A549 (cell line): Measurements from ENCODE around the gene KCNIP4. TPM values are rescaled to one million over a fixed set of nuclear protein-coding genes. Genes with fewer than 3 reads are reported as not detected.

Source experiments
- ATAC-seq, 2 experiments: fragments of 200-7000 bp in 1 of 2; fragments of >200 bp in 1 of 2; cut with Nextera tagmentation in 1 of 2; cut with Tn5 transposase in 1 of 2; 3 replicates each; pipeline versions ENCODE4 v1.8.0 to v1.9.1; 2018 to 2020; ENCODE audit warnings: mild to moderate bottlenecking in 1 of 2, moderate library complexity in 1 of 2
- CTCF ChIA-PET: fragments of 300-600 bp; sonication (Branson Sonifier 250); formaldehyde crosslinking; extraction: SDS; loops from one replicate; lab custom pipeline; 2021; ENCODE audit warnings: antibody characterized with exemption, inconsistent platforms; lab: Yijun Ruan, JAX
- POLR2A ChIA-PET: fragments of 350-600 bp; formaldehyde crosslinking; extraction: SDS; loops from one replicate; lab custom pipeline; 2021; ENCODE audit warnings: antibody characterized with exemption, inconsistent platforms; lab: Yijun Ruan, JAX
- DNase-seq, 2 experiments: peaks; one replicate each; pipeline versions ENCODE4 v3.0.0 to v3.0.0-alpha.2; 2011 to 2016; ENCODE audit warnings: low read depth in 1 of 2, low spot score in 1 of 2
- FAIRE-seq: peaks from 2 replicates; lab custom pipeline; 2011; peaks lifted over from hg19 to GRCh38; lab: Jason Lieb, UNC
- H3K27ac ChIP-seq, 2 experiments: fragments of >200 bp; sonication (Bioruptor Twin); formaldehyde crosslinking; 3 replicates each; pipeline ENCODE4 v1.5.1; 2016 to 2017
- H3K4me1 ChIP-seq: fragments of >200 bp; sonication (Bioruptor Twin); formaldehyde crosslinking; 3 replicates; pipeline ENCODE4 v1.6.1; 2016
- H3K4me2 ChIP-seq: fragments of >200 bp; sonication (Bioruptor Twin); formaldehyde crosslinking; 3 replicates; pipeline ENCODE4 v1.6.1; 2016
- H3K4me3 ChIP-seq: fragments of >200 bp; sonication (Bioruptor Twin); formaldehyde crosslinking; 3 replicates; pipeline ENCODE4 v1.5.1; 2016
- H3K9me3 ChIP-seq: fragments of >200 bp; sonication (Bioruptor Twin); formaldehyde crosslinking; 3 replicates; pipeline ENCODE4 v1.6.1; 2016
- ATOH8 ChIP-seq: fragments of 250-450 bp; sonication (Bioruptor Pico); IDR thresholded peaks from 2 replicates; pipeline ENCODE4 v1.5.0; 2020; ENCODE audit warnings: low read depth, mild to moderate bottlenecking, moderate library complexity
- BCL3 ChIP-seq: fragments of >200 bp; sonication (Bioruptor Twin); formaldehyde crosslinking; IDR thresholded peaks from 3 replicates; pipeline ENCODE4 v1.6.1; 2016
- BHLHE40 ChIP-seq: IDR thresholded peaks from 2 replicates; pipeline ENCODE4 v1.6.1; 2012; ENCODE audit warnings: low read depth, low read length, inconsistent platforms
- CBX2 ChIP-seq: fragments of 200-600 bp; sonication (generic); IDR thresholded peaks from 2 replicates; pipeline ENCODE4 v1.6.1; 2016; ENCODE audit warnings: low read depth, mild to moderate bottlenecking, borderline replicate concordance
- CTCF ChIP-seq: fragments of >200 bp; sonication (Bioruptor Twin); formaldehyde crosslinking; IDR thresholded peaks from 3 replicates; pipeline ENCODE4 v1.5.1; 2016
- E2F6 ChIP-seq: IDR thresholded peaks from 2 replicates; pipeline ENCODE4 v1.6.1; 2012; ENCODE audit warnings: low read depth, borderline replicate concordance
- EHF ChIP-seq: fragments of 250-450 bp; sonication (Bioruptor Pico); IDR thresholded peaks from 2 replicates; pipeline ENCODE4 v1.5.0; 2020; ENCODE audit warnings: mild to moderate bottlenecking
- EP300 ChIP-seq, 2 experiments: fragments of >200 bp; sonication (Bioruptor Twin); formaldehyde crosslinking; IDR thresholded peaks; 2 replicates in 1 of 2; 3 replicates in 1 of 2; pipeline ENCODE4 v1.6.1; 2016 to 2017
- ESRRA ChIP-seq: fragments of 150-350 bp; IDR thresholded peaks from 2 replicates; pipeline ENCODE4 v1.6.1; 2014; ENCODE audit warnings: mild to moderate bottlenecking, low read length, borderline replicate concordance
- FOSB ChIP-seq: fragments of 250-450 bp; sonication (Bioruptor Pico); IDR thresholded peaks from 2 replicates; pipeline ENCODE4 v1.5.0; 2020; ENCODE audit warnings: mild to moderate bottlenecking, moderate library complexity
- FOSL2 ChIP-seq, 2 experiments: fragments of 450-650 bp in 1 of 2; fragments of >200 bp in 1 of 2; sonication (Bioruptor Twin) in 1 of 2; formaldehyde crosslinking; IDR thresholded peaks; 2 replicates each; pipeline versions ENCODE4 v1.5.0 to v1.6.1; 2016 to 2020; ENCODE audit warnings: mild to moderate bottlenecking in 1 of 2, moderate library complexity in 1 of 2
- HDAC2 ChIP-seq: fragments of 200-600 bp; sonication (generic); IDR thresholded peaks from 2 replicates; pipeline ENCODE4 v1.6.1; 2016
- HEYL ChIP-seq: fragments of 250-450 bp; sonication (Bioruptor Pico); IDR thresholded peaks from 2 replicates; pipeline ENCODE4 v1.8.0; 2021; ENCODE audit warnings: mild to moderate bottlenecking, moderate library complexity
- HOXA7 ChIP-seq: fragments of 250-450 bp; sonication (Bioruptor Pico); IDR thresholded peaks from 2 replicates; pipeline ENCODE4 v1.5.0; 2020; ENCODE audit warnings: mild to moderate bottlenecking, moderate library complexity
- JUNB ChIP-seq: fragments of >200 bp; sonication (Bioruptor Twin); formaldehyde crosslinking; IDR thresholded peaks from 2 replicates; pipeline ENCODE4 v1.6.1; 2016
- MYC ChIP-seq: IDR thresholded peaks from 2 replicates; pipeline ENCODE4 v1.6.1; 2012; ENCODE audit warnings: mild to moderate bottlenecking, inconsistent platforms, low read length, improper control_type of control experiment, borderline replicate concordance
- NFE2L2 ChIP-seq: fragments of 150-350 bp; conservative IDR thresholded peaks from 2 replicates; pipeline ENCODE4 v1.6.1; 2014; ENCODE audit warnings: low read length
- POLR2A ChIP-seq: IDR thresholded peaks from 2 replicates; pipeline ENCODE4 v1.6.1; 2012; ENCODE audit warnings: mild to moderate bottlenecking, low read length
- RARB ChIP-seq: fragments of 250-450 bp; sonication (Bioruptor Pico); IDR thresholded peaks from 2 replicates; pipeline ENCODE4 v1.8.0; 2021; ENCODE audit warnings: mild to moderate bottlenecking, moderate library complexity
- RCOR1 ChIP-seq: fragments of 150-350 bp; IDR thresholded peaks from 2 replicates; pipeline ENCODE4 v1.6.1; 2014; ENCODE audit warnings: antibody characterized with exemption, low read length, low read depth
- SREBF2 ChIP-seq: fragments of 450-650 bp; IDR thresholded peaks from 2 replicates; pipeline ENCODE4 v1.6.1; 2014; ENCODE audit warnings: mild to moderate bottlenecking, moderate library complexity
- USF2 ChIP-seq: fragments of 450-650 bp; IDR thresholded peaks from 2 replicates; pipeline ENCODE4 v1.6.1; 2014; ENCODE audit warnings: antibody characterized with exemption
- ZNF302 ChIP-seq: fragments of 250-450 bp; sonication (Bioruptor Pico); IDR thresholded peaks from 2 replicates; pipeline ENCODE4 v1.9.0; 2021; ENCODE audit warnings: inconsistent platforms, mild to moderate bottlenecking, moderate library complexity
- ZSCAN20 ChIP-seq: fragments of 250-450 bp; sonication (Bioruptor Pico); IDR thresholded peaks from 2 replicates; pipeline ENCODE4 v1.8.0; 2022; ENCODE audit warnings: mild to moderate bottlenecking, moderate library complexity
- WGBS: methylation state at CpG from one replicate; pipeline ENCODE4 v1.1.6; 2017; ENCODE audit errors: missing lambda C conversion rate; 5-methylcytosine and 5-hydroxymethylcytosine counted together
- polyA plus RNA-seq, 4 experiments: library from polyadenylated mRNA; depleted of rRNA in 3 of 4; stranded (reverse); fragments of >200 nt; fragmentation: RNase III in 1 of 4; extraction: RNeasy Plus Mini Kit Qiagen cat#74134 plus additional on column Dnase treatment in 1 of 4; gene quantifications; 2 replicates in 3 of 4; 3 replicates in 1 of 4; pipeline ENCODE4 v1.2.3, GENCODE V29; 2011 to 2017

Gene KCNIP4
- polyA plus RNA-seq, 2 of the 4 experiments (the other 2 are of a cell fraction) = not detected

GRCh38 chr4:21384609-21385008 lies 564.0 kb downstream of the KCNIP4 start:
- H3K27ac ChIP-seq = no peak overlapping the region
- POLR2A ChIA-PET = no interaction called here
- H3K4me3 ChIP-seq = no peak overlapping the region
- no peak for DNase-seq
- no peak overlapping the region for H3K4me2 ChIP-seq
- 0% methylated on average over 3 of the region's 3 CpGs for WGBS
- no peaks in the 10 kb centered on the region for H3K9me3 ChIP-seq
- TF ChIP-seq FOSL2 (IDR thresholded peaks at IDR 0.05) (no peak), FOSL2 (CRISPR knock-in tag; IDR thresholded peaks at IDR 0.05) (no peak), HEYL (CRISPR knock-in tag) (no peak), MYC (no peak), HOXA7 (CRISPR knock-in tag) (no peak), RCOR1 (no peak), EP300 (IDR thresholded peaks at IDR 0.05) (no peak), NFE2L2 (no peak), BHLHE40 (no peak)
- CTCF ChIA-PET = no interaction called here
- ATAC-seq = no peak
- H3K4me1 ChIP-seq = no peaks in the 10 kb centered on the region
- no peak for FAIRE-seq

- no peak overlapping the region for H3K27ac ChIP-seq
- no peak overlapping the region for H3K4me3 ChIP-seq
- no peak for TF ChIP-seq JUNB
- no peak for TF ChIP-seq ESRRA
- TF ChIP-seq ATOH8 (CRISPR knock-in tag) = no peak
- TF ChIP-seq FOSB (CRISPR knock-in tag) = no peak
- no peak for TF ChIP-seq E2F6
- no peak for TF ChIP-seq CBX2
- no peak for TF ChIP-seq SREBF2
- TF ChIP-seq HDAC2 = no peak
- no peak for TF ChIP-seq CTCF
- no peak for TF ChIP-seq BCL3
- TF ChIP-seq BHLHE40 = no peak
- TF ChIP-seq EHF (CRISPR knock-in tag) = no peak
- no peak for TF ChIP-seq USF2
- no peak for TF ChIP-seq ZNF302 (CRISPR knock-in tag)
- no peak for TF ChIP-seq RARB (CRISPR knock-in tag)
- no peak for TF ChIP-seq ZSCAN20
- no peak for TF ChIP-seq POLR2A
- no peak for ATAC-seq
- H3K9me3 ChIP-seq = no peaks in the 10 kb centered on the region
- ChIA-PET POLR2A (no interaction called here), CTCF (no interaction called here)
- H3K4me1 ChIP-seq = no peaks in the 10 kb centered on the region
- no peak for DNase-seq
- no peak overlapping the region for H3K4me2 ChIP-seq
- no peak for FAIRE-seq
- 2% methylated on average over 3 of the region's 3 CpGs for WGBS
Observed at GRCh38 chr4:21380861-21381260, 567.7 kb downstream of the KCNIP4 start.
